Tibial nerve (tissue), 4 donors: Measurements from ENCODE around the gene INPP5A.

Source experiments
- EP300 ChIP-seq, 2 donors: sonication (generic); formaldehyde crosslinking; IDR thresholded peaks; one replicate each; pipeline ENCODE4 v1.6.1; 2017; ENCODE audit warnings: antibody characterized with exemption in 2 of 2, mild to moderate bottlenecking in 1 of 2
- TF ChIP-seq, protein P1 (sequence below), 5 experiments: fragments of 200-600 bp in 3 of 5; fragments of 450-650 bp in 2 of 5; sonication (generic) in 3 of 5; IDR thresholded peaks; one replicate each; pipeline ENCODE4 v1.5.1; 2016 to 2019; ENCODE audit warnings: antibody characterized with exemption in 5 of 5, mild to moderate bottlenecking in 3 of 5, moderate library complexity in 2 of 5

DNA sequence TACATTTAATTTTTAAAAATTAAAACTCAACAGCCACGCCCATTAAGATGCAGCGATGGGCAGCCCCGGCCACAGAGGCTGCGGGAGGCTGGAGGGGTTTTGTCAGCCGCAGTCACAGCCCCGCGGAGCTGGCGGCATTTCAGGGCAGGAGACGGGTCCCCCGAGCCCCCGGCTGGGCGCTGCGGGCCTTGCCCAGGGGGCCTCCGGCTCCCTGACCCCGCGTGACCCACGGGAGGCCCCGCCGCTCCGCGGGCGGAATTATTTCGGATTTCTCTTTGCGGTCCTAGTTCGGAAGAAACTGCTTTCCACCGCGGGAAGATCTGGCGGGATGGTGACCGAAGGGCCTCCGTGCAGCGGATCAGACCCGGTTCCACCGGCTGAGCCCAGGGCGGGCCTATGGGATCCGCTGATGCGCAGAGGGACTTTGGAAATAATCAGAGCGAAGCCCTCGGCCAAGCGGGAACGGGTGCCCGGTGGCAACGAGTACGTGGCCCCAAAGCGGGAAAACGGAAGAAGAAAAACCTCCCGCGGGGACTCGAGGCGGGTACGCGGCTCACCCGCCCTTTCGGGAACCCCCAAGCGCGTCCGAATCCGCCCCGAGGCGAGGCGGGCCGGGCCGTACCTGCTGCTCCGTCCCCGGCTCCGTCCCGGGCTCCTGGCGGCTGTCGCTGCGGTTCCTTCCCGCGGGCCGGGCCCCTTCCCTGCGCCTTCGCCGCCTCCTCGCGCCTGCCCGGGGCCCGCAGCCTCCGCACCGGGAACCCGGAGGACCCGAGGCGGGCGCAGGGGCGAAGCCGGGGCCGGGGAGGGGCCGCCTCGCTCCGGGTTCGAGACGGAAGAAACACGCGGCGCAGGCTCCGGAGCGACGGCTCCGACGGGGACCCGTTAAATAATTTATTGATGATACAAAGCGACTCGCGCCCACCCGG lies 246.6 kb downstream of the INPP5A start:
- TF ChIP-seq, protein P1, sequence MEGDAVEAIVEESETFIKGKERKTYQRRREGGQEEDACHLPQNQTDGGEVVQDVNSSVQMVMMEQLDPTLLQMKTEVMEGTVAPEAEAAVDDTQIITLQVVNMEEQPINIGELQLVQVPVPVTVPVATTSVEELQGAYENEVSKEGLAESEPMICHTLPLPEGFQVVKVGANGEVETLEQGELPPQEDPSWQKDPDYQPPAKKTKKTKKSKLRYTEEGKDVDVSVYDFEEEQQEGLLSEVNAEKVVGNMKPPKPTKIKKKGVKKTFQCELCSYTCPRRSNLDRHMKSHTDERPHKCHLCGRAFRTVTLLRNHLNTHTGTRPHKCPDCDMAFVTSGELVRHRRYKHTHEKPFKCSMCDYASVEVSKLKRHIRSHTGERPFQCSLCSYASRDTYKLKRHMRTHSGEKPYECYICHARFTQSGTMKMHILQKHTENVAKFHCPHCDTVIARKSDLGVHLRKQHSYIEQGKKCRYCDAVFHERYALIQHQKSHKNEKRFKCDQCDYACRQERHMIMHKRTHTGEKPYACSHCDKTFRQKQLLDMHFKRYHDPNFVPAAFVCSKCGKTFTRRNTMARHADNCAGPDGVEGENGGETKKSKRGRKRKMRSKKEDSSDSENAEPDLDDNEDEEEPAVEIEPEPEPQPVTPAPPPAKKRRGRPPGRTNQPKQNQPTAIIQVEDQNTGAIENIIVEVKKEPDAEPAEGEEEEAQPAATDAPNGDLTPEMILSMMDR (IDR thresholded peaks at IDR 0.05): no peak
- TF ChIP-seq EP300 (IDR thresholded peaks at IDR 0.05): no peak
